GM06990 (cell line): ENCODE results near the gene F2R.

Experiments used
- DNase-seq: peaks from one replicate; pipeline ENCODE4 v3.0.0-alpha.2; 2011; ENCODE audit not compliant: insufficient read length; ENCODE audit errors: extremely low read depth
- H3K27me3 ChIP-seq: replicated peaks from 2 replicates; pipeline ENCODE4 v1.6.0; 2011; ENCODE audit warnings: low read length; ENCODE audit not compliant: control insufficient read depth, insufficient read depth
- H3K36me3 ChIP-seq: 2 replicates; pipeline ENCODE4 v1.5.1; 2011; ENCODE audit warnings: low read length; ENCODE audit not compliant: control insufficient read depth, insufficient read depth
- H3K4me3 ChIP-seq: replicated peaks from 2 replicates; pipeline ENCODE4 v1.5.1; 2011; ENCODE audit warnings: low read depth, mild to moderate bottlenecking, control low read depth, low read length
- TF ChIP-seq, protein P1 (sequence below): IDR thresholded peaks from 2 replicates; pipeline ENCODE4 v1.5.1; 2011; ENCODE audit warnings: low read length, control low read depth, mild to moderate bottlenecking, inconsistent platforms; ENCODE audit not compliant: insufficient read depth, poor library complexity, severe bottlenecking

Gene F2R

GRCh38 chr5:76696251-76696650 lies 19.7 kb upstream of the F2R start:
- H3K4me3 ChIP-seq, result no peak overlapping the region
- no peaks in the 10 kb centered on the region for H3K27me3 ChIP-seq
- TF ChIP-seq, protein P1, sequence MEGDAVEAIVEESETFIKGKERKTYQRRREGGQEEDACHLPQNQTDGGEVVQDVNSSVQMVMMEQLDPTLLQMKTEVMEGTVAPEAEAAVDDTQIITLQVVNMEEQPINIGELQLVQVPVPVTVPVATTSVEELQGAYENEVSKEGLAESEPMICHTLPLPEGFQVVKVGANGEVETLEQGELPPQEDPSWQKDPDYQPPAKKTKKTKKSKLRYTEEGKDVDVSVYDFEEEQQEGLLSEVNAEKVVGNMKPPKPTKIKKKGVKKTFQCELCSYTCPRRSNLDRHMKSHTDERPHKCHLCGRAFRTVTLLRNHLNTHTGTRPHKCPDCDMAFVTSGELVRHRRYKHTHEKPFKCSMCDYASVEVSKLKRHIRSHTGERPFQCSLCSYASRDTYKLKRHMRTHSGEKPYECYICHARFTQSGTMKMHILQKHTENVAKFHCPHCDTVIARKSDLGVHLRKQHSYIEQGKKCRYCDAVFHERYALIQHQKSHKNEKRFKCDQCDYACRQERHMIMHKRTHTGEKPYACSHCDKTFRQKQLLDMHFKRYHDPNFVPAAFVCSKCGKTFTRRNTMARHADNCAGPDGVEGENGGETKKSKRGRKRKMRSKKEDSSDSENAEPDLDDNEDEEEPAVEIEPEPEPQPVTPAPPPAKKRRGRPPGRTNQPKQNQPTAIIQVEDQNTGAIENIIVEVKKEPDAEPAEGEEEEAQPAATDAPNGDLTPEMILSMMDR, result no peak
- DNase-seq, result no peak
- no peaks in the 10 kb centered on the region for H3K36me3 ChIP-seq

DNA sequence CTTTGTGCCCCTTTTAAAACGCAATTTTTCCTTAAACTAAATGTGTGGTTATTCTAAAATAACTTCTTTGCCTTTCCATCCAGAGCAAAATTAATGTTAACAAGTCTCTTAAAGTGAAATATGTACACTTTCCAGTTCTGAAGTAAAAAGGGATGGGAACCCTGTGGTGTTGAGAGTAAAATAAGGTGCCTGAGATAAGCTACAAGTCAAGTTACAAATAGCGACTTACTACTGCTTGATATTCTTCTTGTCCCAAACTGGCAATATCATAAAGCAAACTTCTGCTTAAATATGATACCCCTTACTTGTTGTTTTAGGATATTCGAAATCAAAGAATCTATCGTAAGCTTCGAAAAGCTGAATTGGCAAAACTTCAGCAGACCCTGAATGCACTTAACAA lies 18.3 kb upstream of the F2R start:
- TF ChIP-seq, protein P1, result no peak
- H3K27me3 ChIP-seq, result no peaks in the 10 kb centered on the region
- H3K4me3 ChIP-seq, result no peak overlapping the region
- DNase-seq, result no peak
- H3K36me3 ChIP-seq, result no peaks in the 10 kb centered on the region

GRCh38 chr5:76700571-76700970 lies 15.4 kb upstream of the F2R start:
- Histone ChIP-seq H3K36me3 (no peaks in the 10 kb centered on the region), H3K27me3 (no peaks in the 10 kb centered on the region), H3K4me3 (no peak overlapping the region)
- TF ChIP-seq, protein P1, result no peak
- DNase-seq, result no peak

GRCh38 chr5:76701298-76701697 lies 14.6 kb upstream of the F2R start:
- TF ChIP-seq, protein P1, result no peak
- Histone ChIP-seq H3K4me3 (no peak overlapping the region), H3K36me3 (no peaks in the 10 kb centered on the region), H3K27me3 (no peaks in the 10 kb centered on the region)
- no peak for DNase-seq

DNA sequence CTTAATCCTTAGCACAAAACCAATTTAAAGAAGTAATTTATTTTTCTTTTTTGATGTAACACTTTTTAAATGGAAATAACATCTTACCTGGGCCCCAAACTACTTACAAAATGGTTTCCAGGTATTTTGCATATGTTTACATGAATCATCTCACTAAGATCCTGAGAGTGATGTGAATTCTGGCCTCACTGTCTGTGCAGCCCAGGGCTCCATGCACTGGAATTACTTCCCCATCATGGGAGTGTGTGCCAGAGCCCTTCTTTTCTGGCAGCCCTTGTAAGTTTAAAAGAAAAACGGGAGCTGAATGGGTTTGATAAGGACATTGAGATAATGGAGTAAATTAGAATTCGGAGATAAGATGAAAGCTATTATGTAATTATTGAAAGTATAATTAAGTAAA lies 12.2 kb upstream of the F2R start:
- DNase-seq, result no peak
- TF ChIP-seq, protein P1, result no peak
- Histone ChIP-seq H3K27me3 (no peaks in the 10 kb centered on the region), H3K36me3 (no peaks in the 10 kb centered on the region; the same call in 1 of the 2 replicates), H3K4me3 (no peak overlapping the region)

DNA sequence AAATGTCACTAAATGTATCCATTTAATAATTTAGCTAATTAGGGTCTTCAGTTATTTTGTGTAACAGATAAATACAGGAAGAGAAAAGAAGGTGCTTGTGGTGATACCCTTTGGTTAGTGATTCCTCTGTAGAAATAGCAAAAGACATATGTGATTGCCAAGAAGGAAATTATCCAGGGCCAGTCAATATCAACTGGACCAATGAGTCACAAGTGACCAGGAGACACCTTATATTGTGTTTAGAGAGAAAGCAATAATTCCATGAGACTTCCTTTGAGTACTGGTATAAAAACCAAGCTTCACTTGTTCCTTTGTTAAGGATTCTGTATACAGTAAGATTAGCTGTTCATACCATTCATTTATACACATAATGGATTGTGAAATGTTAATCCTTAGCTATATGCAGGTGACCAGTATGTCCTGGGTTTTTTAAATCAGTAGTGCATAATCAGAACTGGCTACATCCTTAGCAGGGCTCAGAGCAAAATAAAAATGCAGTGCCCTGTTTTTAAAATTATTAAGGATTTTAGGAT lies 11.7 kb upstream of the F2R start:
- Histone ChIP-seq H3K4me3 (no peak overlapping the region), H3K36me3 (no peaks in the 10 kb centered on the region; the same call in 1 of the 2 replicates), H3K27me3 (no peaks in the 10 kb centered on the region)
- DNase-seq, result no peak
- TF ChIP-seq, protein P1, result no peak
